Heart right ventricle (tissue), 16 donors: ENCODE measurements around the gene CRADD. TPM values are rescaled to one million over a fixed set of nuclear protein-coding genes. Genes with fewer than 3 reads are reported as not detected.

ENCODE experiments used
- ATAC-seq, 8 donors: fragments of 200-7000 bp; cut with Tn5 transposase; one replicate each; pipeline ENCODE4 v1.9.1; 2020; ENCODE audit warnings: mild to moderate bottlenecking in 8 of 8, moderate library complexity in 8 of 8, moderate number of reproducible peaks in 1 of 8
- DNase-seq, 2 donors: peaks; one replicate each; pipeline ENCODE4 v3.0.0-alpha.2; 2020
- H3K27ac ChIP-seq, 10 donors: fragments of 200-600 bp; sonication (generic) in 2 of 10; one replicate each; pipeline versions ENCODE4 v1.5.0 to v1.8.0; 2020 to 2022; ENCODE audit warnings: mild to moderate bottlenecking in 3 of 10
- H3K27me3 ChIP-seq, 7 donors: fragments of 200-600 bp; one replicate each; pipeline ENCODE4 v1.8.0; 2021 to 2022; ENCODE audit warnings: mild to moderate bottlenecking in 2 of 7
- H3K36me3 ChIP-seq, 9 donors: fragments of 200-600 bp; sonication (generic) in 1 of 9; one replicate each; pipeline versions ENCODE4 v1.5.0 to v1.8.0; 2020 to 2022; ENCODE audit warnings: mild to moderate bottlenecking in 2 of 9
- H3K4me1 ChIP-seq, 9 donors: fragments of 200-600 bp; sonication (generic) in 1 of 9; one replicate each; pipeline versions ENCODE4 v1.5.0 to v1.8.0; 2020 to 2022; ENCODE audit warnings: mild to moderate bottlenecking in 4 of 9
- H3K4me3 ChIP-seq, 10 donors: fragments of 200-600 bp; sonication (generic) in 2 of 10; one replicate each; pipeline versions ENCODE4 v1.5.0 to v1.8.0; 2020 to 2022; ENCODE audit warnings: mild to moderate bottlenecking in 7 of 10, moderate library complexity in 2 of 10
- H3K9me3 ChIP-seq, 11 donors: fragments of 200-600 bp in 10 of 11; sonication (generic) in 2 of 11; one replicate each; pipeline versions ENCODE4 v1.5.0 to v1.8.0; 2013 to 2022; ENCODE audit warnings: mild to moderate bottlenecking in 2 of 11, control low read depth in 1 of 11, moderate library complexity in 1 of 11
- CTCF ChIP-seq, 9 donors: fragments of 200-600 bp; sonication (generic) in 2 of 9; IDR thresholded peaks; one replicate each; pipeline versions ENCODE4 v1.5.0 to v1.8.0; 2021 to 2022; ENCODE audit warnings: antibody characterized with exemption in 9 of 9, mild to moderate bottlenecking in 5 of 9, moderate library complexity in 1 of 9
- WGBS, 2 donors: extraction: QIAGEN DNeasy Blood & Tissue Kit; methylation state at CpG; one replicate each; pipeline ENCODE4 v1.1.7; 2013; ENCODE audit warnings: inconsistent platforms in 1 of 2; 5-methylcytosine and 5-hydroxymethylcytosine counted together
- intact Hi-C, 10 donors: fragments of 100-400 bp; cut with DNase I; formaldehyde crosslinking; loops; one replicate each; pipeline versions ENCODE4 v1.11.1 to v1.14.2; 2022
- polyA plus RNA-seq, 2 donors: library from polyadenylated mRNA; stranded (reverse); fragments of 200-250 nt; gene quantifications; one replicate each; pipeline ENCODE4 v1.2.3, GENCODE V29; 2013
- total RNA-seq, 10 donors: library from RNA; stranded (reverse); fragmentation: NEBNext Ultra II Directional in 3 of 10; extraction: Animal tissue kit (Norgen Biotek cat#: 25700) in 3 of 10; gene quantifications; one replicate each; pipeline versions ENCODE4 v1.2.1 to v1.2.4, GENCODE V29; 2021 to 2023
- donor health status: Arrhythmogenic right ventricular cardiomyopathy.
- donor health status: ischemic (EF 13 %, LVEDD 7.1; RV severe dilation, severe dysfunction).
- donor health status: healthy with polysubstance abuse.
- donor health status: DM: no; HTN: yes; CAD: no.
- donor health status: DM: no; HTN: no; CAD: no.
- donor health status: ischemic (EF 25% LVEDD 6.9; RV normal size, moderate dysfunction).
- donor health status: ischemic (EF 25% LVEDD 5.7; RV mildly dilated, moderate dysfunction).
- donor health status: healthy.
- donor health status: DM: yes; HTN: yes; CAD: no.
- donor health status: Ischemic cardiomyopathy.
- donor health status: ischemic (EF 35%, LVEDD 5.7; RV mildly dilated, moderate dysfunction).
- donor health status: nonischemic (EF 11% LVEDD 7.7; RV severe dilation, severe dysfunction).
- donor health status: DM: yes; HTN: yes; CAD: no.
- donor health status: PGD.
- donor health status: ischemic (EF 29% LVEDD 5.4; RV normal size, mild dysfunction).
- donor health status: nonischemic (EF 23%, LVEDD 6.1; RV moderate dilation, normal function).

The CRADD gene
- total and polyA plus RNA-seq, 12 donors = 5.0 to 80.1 (median 51.4) TPM

DNA sequence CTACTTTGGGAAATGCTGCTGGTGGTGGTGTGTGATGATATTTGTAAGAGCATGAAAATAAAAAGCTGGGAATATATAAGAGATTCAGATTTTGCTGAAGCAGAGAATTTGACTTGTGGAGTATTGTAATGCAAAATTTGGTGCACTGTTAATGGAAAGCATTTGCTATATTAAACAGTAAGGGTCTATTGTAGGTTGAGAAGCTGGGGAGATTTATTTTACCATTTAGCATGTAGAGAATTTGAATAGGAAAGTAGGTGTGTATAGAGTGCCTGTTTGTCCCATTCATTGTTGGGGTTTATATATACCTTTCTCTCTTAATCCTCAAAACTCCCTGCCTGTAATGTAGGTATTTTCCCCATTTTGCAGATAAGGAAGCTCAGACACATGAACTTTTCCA lies 48.4 kb downstream of the CRADD start:
- H3K4me1 ChIP-seq = peaks cover 0 to 21% (median 9%) of the 10 kb centered on the region in 9 donors
- intact Hi-C loops = no loop called here
- no peak overlapping the region for H3K27ac ChIP-seq
- no peaks in the 10 kb centered on the region for H3K36me3 ChIP-seq
- H3K27me3 ChIP-seq = no peaks in the 10 kb centered on the region
- TF ChIP-seq CTCF (IDR thresholded peaks at IDR 0.05) = no peak
- no peak overlapping the region for H3K4me3 ChIP-seq
- peaks cover 0 to 25% (median 0%) of the 10 kb centered on the region in 11 donors for H3K9me3 ChIP-seq
- DNase-seq = no peak
- ATAC-seq = no peak

DNA sequence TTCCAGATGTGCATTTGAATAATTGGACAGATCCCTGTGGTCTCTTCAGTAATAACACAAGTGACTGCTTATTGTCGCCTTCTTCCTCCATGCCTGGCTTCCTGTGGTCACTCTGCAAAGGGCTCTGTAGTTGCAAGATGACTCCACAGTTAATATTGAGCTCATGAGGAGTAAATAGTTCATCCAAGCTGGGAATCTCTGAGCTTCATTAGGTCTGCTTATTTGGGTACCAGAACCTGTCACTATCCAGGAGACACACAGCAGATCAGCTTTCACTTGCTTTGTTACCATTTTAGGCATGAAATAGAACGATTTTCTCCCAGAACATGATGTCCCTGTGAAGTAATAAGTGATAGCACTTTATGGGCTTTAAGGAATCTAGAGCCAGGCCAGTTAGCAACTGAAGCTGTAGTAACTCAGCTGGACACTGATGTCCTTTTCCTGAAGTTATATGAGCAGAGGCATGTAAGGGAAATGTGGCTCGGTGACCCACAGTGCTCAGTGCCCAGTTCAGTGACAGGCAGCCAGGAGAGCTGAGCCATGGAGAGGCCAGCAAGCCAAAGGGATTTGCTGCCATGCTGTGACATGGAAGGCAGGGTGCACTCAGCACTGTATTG lies 50.1 kb downstream of the CRADD start:
- intact Hi-C loops = no loop called here
- Histone ChIP-seq H3K36me3 (no peaks in the 10 kb centered on the region), H3K27ac (peak overlapping the region in 7 of 10 donors; percentile 2 to 73 (median 55)), H3K4me1 (peaks cover 0 to 21% (median 9%) of the 10 kb centered on the region in 9 donors), H3K27me3 (no peaks in the 10 kb centered on the region), H3K4me3 (no peak overlapping the region), H3K9me3 (peaks cover 0 to 10% (median 0%) of the 10 kb centered on the region in 11 donors)
- WGBS, 2 donors = 57 to 58% methylated on average over 3 of the region's 3 CpGs
- ATAC-seq (peak in 7 of 8 donors; percentile 20 to 86 (median 74)), DNase-seq (no peak)
- no peak for TF ChIP-seq CTCF (IDR thresholded peaks at IDR 0.05)

GRCh38 chr12:93727911-93728310 lies 50.7 kb downstream of the CRADD start:
- no peak for TF ChIP-seq CTCF (IDR thresholded peaks at IDR 0.05)
- peak in 3 of 8 donors; percentile 20 to 31 (median 25) for ATAC-seq
- peaks cover 0 to 4% (median 0%) of the 10 kb centered on the region in 11 donors for H3K9me3 ChIP-seq
- intact Hi-C loops = no loop called here
- H3K36me3 ChIP-seq = no peaks in the 10 kb centered on the region
- no peaks in the 10 kb centered on the region for H3K27me3 ChIP-seq
- peaks cover 0 to 21% (median 9%) of the 10 kb centered on the region in 9 donors for H3K4me1 ChIP-seq
- H3K27ac ChIP-seq = peak overlapping the region in 7 of 10 donors; percentile 21 to 73 (median 55)
- 83 to 89% methylated on average over 4 of the region's 4 CpGs for WGBS, 2 donors
- H3K4me3 ChIP-seq = no peak overlapping the region
- DNase-seq = no peak

GRCh38 chr12:93729934-93730333 lies 52.8 kb downstream of the CRADD start:
- WGBS, 2 donors = 94 to 95% methylated on average over 3 of the region's 3 CpGs
- no peak overlapping the region for H3K4me3 ChIP-seq
- no peaks in the 10 kb centered on the region for H3K27me3 ChIP-seq
- no peak overlapping the region for H3K27ac ChIP-seq
- intact Hi-C loops = loop anchor here in 1 of 10 donors (5.0 kb wide), 1 partner anchor 148 kb away; no protein-coding TSS in a partner anchor
- H3K9me3 ChIP-seq = no peaks in the 10 kb centered on the region
- DNase-seq (no peak), ATAC-seq (no peak)
- no peaks in the 10 kb centered on the region for H3K36me3 ChIP-seq
- H3K4me1 ChIP-seq = peaks cover 0 to 21% (median 9%) of the 10 kb centered on the region in 9 donors
- TF ChIP-seq CTCF (IDR thresholded peaks at IDR 0.05) = no peak
